ENCODE data around the gene USP37.
A peak's percentile ranks its signal among the peaks of the same experiment; 100 is the strongest.

The USP37 gene

GRCh38 chr2:218568190-218569037 lies at the start of gene USP37, which contains the start of gene CNOT9:
TSS of gene USP37 (minus strand) at chr2:218568351. CDS start at chr2:218558653, 9,698 bp downstream.
TSS of gene CNOT9 (plus strand) at chr2:218568839. CDS start at chr2:218568955, 116 bp downstream.
- TF ChIP-seq CTCF (IDR thresholded peaks at IDR 0.05; ENCODE audit: borderline replicate concordance, insufficient read depth, low read depth, low read length) = no peak
- H3K4me3 ChIP-seq (ENCODE audit: low read depth, low read length) = peak within 1 kb of the TSS; percentile 78

GRCh38 chr2:218615868-218616315 lies 47.7 kb upstream of the USP37 start:
- H3K4me3 ChIP-seq (ENCODE audit: low read depth, low read length) = no peak overlapping the region
- TF ChIP-seq CTCF (IDR thresholded peaks at IDR 0.05; ENCODE audit: borderline replicate concordance, insufficient read depth, low read depth, low read length) = no peak

GRCh38 chr2:218607436-218608115 lies 39.4 kb upstream of the USP37 start, which contains the start of gene PLCD4:
TSS of gene PLCD4 (plus strand) at chr2:218607899. CDS start at chr2:218615740, 7,841 bp downstream.
- no peak for TF ChIP-seq CTCF (IDR thresholded peaks at IDR 0.05; ENCODE audit: borderline replicate concordance, insufficient read depth, low read depth, low read length)
- H3K4me3 ChIP-seq (ENCODE audit: low read depth, low read length) = no peak within 1 kb of the TSS

GRCh38 chr2:218605432-218605831 lies 37.3 kb upstream of the USP37 start:
- H3K4me3 ChIP-seq (ENCODE audit: low read depth, low read length) = no peak overlapping the region
- no peak for TF ChIP-seq CTCF (IDR thresholded peaks at IDR 0.05; ENCODE audit: borderline replicate concordance, insufficient read depth, low read depth, low read length)

- no peak overlapping the region for H3K4me3 ChIP-seq (ENCODE audit: low read depth, low read length)
- no peak for TF ChIP-seq CTCF (IDR thresholded peaks at IDR 0.05; ENCODE audit: borderline replicate concordance, insufficient read depth, low read depth, low read length)
Observed at GRCh38 chr2:218585541-218585940, 17.4 kb upstream of the USP37 start.

GRCh38 chr2:218583983-218584850 lies 16.1 kb upstream of the USP37 start:
- no peak; the same call in 1 of the 2 replicates for TF ChIP-seq CTCF (IDR thresholded peaks at IDR 0.05; ENCODE audit: borderline replicate concordance, insufficient read depth, low read depth, low read length)
- no peak overlapping the region for H3K4me3 ChIP-seq (ENCODE audit: low read depth, low read length)
